Vagina (tissue), 2 donors: ENCODE results near the gene DLG2.

ENCODE experiments used
- CTCF ChIP-seq, 3 experiments: fragments of 450-650 bp in 2 of 3; fragments of 200-600 bp in 1 of 3; sonication (generic) in 1 of 3; IDR thresholded peaks; one replicate each; pipeline ENCODE4 v1.5.1; 2017 to 2019; ENCODE audit warnings: antibody characterized with exemption in 3 of 3, mild to moderate bottlenecking in 2 of 3, moderate library complexity in 2 of 3
- POLR2A ChIP-seq, 2 donors: fragments of 450-650 bp; IDR thresholded peaks; one replicate each; pipeline ENCODE4 v1.6.1; 2017; ENCODE audit warnings: antibody characterized with exemption in 2 of 2, mild to moderate bottlenecking in 2 of 2, moderate library complexity in 2 of 2

DNA sequence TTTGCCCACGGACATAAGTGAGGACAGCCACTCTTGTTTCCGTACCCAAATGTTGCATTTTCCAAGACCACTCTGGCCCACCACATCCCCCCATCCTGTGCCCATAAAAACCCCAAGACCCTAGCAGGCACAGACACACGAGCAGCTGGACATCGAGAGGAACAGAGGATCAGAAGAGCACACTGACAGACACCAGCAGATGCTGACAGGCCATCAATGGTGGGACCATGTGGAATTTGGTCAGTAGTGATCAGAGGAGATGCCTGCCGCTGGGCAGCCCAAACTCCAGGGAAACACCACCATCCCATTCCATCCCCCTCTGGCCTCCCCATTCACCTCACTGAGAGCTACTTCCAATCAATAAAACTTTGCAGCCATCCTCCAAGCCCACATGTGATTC lies 87.0 kb downstream of the DLG2 start:
- TF ChIP-seq CTCF (IDR thresholded peaks at IDR 0.05), result no peak
- TF ChIP-seq POLR2A (IDR thresholded peaks at IDR 0.05), result no peak
